Motor neuron (in vitro differentiated cells): ENCODE measurements around the gene OR11L1. TPM values are rescaled to one million over a fixed set of nuclear protein-coding genes. Genes with fewer than 3 reads are reported as not detected.

Experiments
- ATAC-seq, 8 experiments: fragments of 200-7000 bp; cut with Tn5 transposase; replicated peaks in 6 of 8; 2 replicates each; pipeline ENCODE4 v1.8.0; 2021; ENCODE audit warnings: mild to moderate bottlenecking in 8 of 8, moderate library complexity in 8 of 8
- H3K27ac ChIP-seq, 2 donors: fragments of 250-450 bp; sonication (Bioruptor Pico); 2 replicates each; pipeline ENCODE4 v1.9.0; 2021; ENCODE audit warnings: antibody characterized with exemption in 2 of 2, mild to moderate bottlenecking in 2 of 2, moderate library complexity in 1 of 2
- H3K4me1 ChIP-seq, 2 donors: fragments of 250-450 bp; sonication (Bioruptor Pico); replicated peaks in 1 of 2; 2 replicates each; pipeline ENCODE4 v1.6.1; 2021; ENCODE audit warnings: antibody characterized with exemption in 2 of 2, mild to moderate bottlenecking in 2 of 2, moderate library complexity in 1 of 2
- H3K4me3 ChIP-seq, 5 donors: fragments of 250-450 bp; sonication (Bioruptor Pico); 2 replicates each; pipeline ENCODE4 v1.9.0; 2021; ENCODE audit warnings: antibody characterized with exemption in 5 of 5, mild to moderate bottlenecking in 5 of 5, moderate library complexity in 4 of 5
- WGBS, 10 experiments: fragments of 450-650 bp; shearing (Covaris generic); methylation state at CpG; one replicate each; pipeline ENCODE4 v1.0.0; 2022; 5-methylcytosine and 5-hydroxymethylcytosine counted together
- in situ Hi-C, 9 experiments: fragments of 400-800 bp; cut with MboI; loops; one replicate each; pipeline ENCODE4 v1.15.0; 2021; ENCODE audit warnings: low sequenced_read_pairs in 9 of 9, low pct_unique_long_range_greater_than_20kb in 2 of 9; ENCODE audit not compliant: unreplicated experiment in 9 of 9
- total RNA-seq, 8 experiments: library from RNA; unstranded; fragments of 300-600 nt; gene quantifications; 2 replicates each; pipeline versions ENCODE4 v1.2.3 to v1.2.4, GENCODE V29; 2022

Gene OR11L1, protein sequence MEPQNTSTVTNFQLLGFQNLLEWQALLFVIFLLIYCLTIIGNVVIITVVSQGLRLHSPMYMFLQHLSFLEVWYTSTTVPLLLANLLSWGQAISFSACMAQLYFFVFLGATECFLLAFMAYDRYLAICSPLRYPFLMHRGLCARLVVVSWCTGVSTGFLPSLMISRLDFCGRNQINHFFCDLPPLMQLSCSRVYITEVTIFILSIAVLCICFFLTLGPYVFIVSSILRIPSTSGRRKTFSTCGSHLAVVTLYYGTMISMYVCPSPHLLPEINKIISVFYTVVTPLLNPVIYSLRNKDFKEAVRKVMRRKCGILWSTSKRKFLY
- 1 to 10 TPM in 1 of 8 experiments, under 1 TPM in 1, not detected in 6; 0.25 to 1.1 TPM for total RNA-seq

DNA sequence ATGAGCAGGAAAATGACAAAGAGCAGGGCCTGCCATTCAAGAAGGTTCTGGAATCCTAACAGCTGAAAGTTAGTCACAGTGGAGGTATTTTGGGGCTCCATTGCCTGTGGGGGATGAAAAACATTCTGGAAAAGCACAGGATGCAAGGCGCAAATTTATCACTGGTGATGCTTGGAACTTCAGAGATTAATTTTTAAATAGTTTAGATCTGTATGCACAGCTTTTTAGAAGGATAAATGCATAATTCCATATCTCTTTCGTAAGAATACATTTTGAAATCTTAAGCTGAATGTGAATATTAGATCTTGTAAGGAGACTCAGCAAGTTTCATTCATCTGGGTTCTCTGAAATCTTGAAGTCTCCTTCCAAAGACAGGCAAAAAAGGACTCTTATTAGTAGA, at the start of gene OR11L1:
Gene OR11L1 (minus strand): TSS at position 101 of the 400 bp plus-strand sequence. CDS start 0 bp downstream, at position 101.
- H3K4me1 ChIP-seq, result no peaks in the 10 kb centered on the region
- no peak within 1 kb of the TSS for H3K27ac ChIP-seq
- no peak within 1 kb of the TSS for H3K4me3 ChIP-seq
- ATAC-seq, result no peak
- WGBS, 10 experiments, result 20 to 90% (median 50%) methylated on average over 1 to 2 of the region's 2 CpGs
- in situ Hi-C loops, result no loop called here

DNA sequence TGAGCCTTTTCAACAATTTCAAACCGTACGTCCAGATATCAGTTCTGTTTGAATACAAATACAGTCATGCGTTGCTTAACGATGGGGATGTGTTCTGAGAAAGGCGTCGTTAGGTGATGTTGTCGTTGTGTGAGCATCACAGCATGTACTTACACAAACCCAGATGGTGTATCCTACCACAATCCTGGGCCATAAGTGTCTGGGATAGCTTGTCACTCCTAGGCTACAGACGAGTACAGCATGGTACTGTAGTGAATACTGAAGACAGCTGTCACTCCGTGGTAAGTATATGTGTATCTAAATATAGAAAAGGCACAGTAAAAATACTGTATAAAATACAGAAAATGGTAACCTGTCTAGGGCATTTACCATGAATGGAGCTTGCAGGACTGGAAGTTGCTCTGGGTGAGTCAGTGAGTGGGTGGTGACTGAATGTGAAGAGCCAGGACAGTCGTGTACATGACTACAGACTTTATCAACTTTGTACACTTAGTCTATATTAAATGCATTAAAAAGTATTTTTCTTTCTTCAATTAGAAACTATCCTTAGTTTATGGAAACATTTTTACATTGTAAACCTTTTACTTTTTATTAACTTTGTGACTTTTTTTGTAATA, 43.2 kb upstream of the OR11L1 start:
- no peaks in the 10 kb centered on the region for H3K4me1 ChIP-seq
- in situ Hi-C loops, result no loop called here
- 33 to 93% (median 84%) methylated on average over 1 to 10 of the region's 10 CpGs for WGBS, 10 experiments
- no peak for ATAC-seq
- H3K27ac ChIP-seq, result no peak overlapping the region
- no peak overlapping the region for H3K4me3 ChIP-seq

- WGBS, 10 experiments, result 58 to 90% (median 79%) methylated on average over 2 to 8 of the region's 9 CpGs; no CpG with 5 or more reads in 4 of the 10 experiments
- no peak overlapping the region for H3K27ac ChIP-seq
- H3K4me3 ChIP-seq, result no peak overlapping the region
- ATAC-seq, result no peak
- in situ Hi-C loops, result no loop called here
- no peaks in the 10 kb centered on the region for H3K4me1 ChIP-seq
These were observed 41.6 kb upstream of the OR11L1 start for GRCh38 chr1:247883346-247883745.

DNA sequence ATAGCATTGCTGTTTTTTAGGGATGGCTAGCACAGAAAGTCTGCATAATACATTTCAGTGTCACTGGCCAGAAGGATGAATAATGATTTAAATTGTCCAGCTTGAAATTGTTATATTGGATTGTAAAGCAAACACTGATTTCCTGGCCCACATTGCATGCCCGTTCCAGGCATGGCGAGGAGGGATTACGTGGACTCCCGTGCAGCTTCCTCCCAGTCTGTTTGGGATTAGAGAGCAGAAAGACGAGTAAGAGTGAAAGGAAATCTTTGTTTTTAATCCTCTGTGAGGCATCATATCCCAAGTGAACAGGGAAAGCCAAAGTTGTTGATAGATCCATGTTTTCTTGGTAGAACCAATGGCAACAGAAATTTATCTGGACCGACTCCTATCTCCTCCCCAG, 23.7 kb upstream of the OR11L1 start:
- ATAC-seq, result no peak
- Histone ChIP-seq H3K4me3 (no peak overlapping the region), H3K4me1 (no peaks in the 10 kb centered on the region), H3K27ac (no peak overlapping the region)
- 0 to 91% (median 78%) methylated on average over 1 to 6 of the region's 6 CpGs for WGBS, 10 experiments
- in situ Hi-C loops, result no loop called here

GRCh38 chr1:247864644-247865043, 22.9 kb upstream of the OR11L1 start:
- Histone ChIP-seq H3K4me1 (no peaks in the 10 kb centered on the region), H3K4me3 (no peak overlapping the region), H3K27ac (peak overlapping the region in 1 of 2 donors; percentile 32)
- 0 to 93% (median 70%) methylated on average over 1 to 14 of the region's 17 CpGs; no CpG with 5 or more reads in 5 of the 10 experiments for WGBS, 10 experiments
- in situ Hi-C loops, result no loop called here
- no peak for ATAC-seq

- H3K4me1 ChIP-seq, result no peaks in the 10 kb centered on the region
- no peak overlapping the region for H3K4me3 ChIP-seq
- in situ Hi-C loops, result no loop called here
- no peak overlapping the region for H3K27ac ChIP-seq
- ATAC-seq, result no peak
- 32 to 92% (median 79%) methylated on average over 2 to 4 of the region's 4 CpGs; no CpG with 5 or more reads in 5 of the 10 experiments for WGBS, 10 experiments
These were observed 21.1 kb upstream of the OR11L1 start for GRCh38 chr1:247862756-247863155.

DNA sequence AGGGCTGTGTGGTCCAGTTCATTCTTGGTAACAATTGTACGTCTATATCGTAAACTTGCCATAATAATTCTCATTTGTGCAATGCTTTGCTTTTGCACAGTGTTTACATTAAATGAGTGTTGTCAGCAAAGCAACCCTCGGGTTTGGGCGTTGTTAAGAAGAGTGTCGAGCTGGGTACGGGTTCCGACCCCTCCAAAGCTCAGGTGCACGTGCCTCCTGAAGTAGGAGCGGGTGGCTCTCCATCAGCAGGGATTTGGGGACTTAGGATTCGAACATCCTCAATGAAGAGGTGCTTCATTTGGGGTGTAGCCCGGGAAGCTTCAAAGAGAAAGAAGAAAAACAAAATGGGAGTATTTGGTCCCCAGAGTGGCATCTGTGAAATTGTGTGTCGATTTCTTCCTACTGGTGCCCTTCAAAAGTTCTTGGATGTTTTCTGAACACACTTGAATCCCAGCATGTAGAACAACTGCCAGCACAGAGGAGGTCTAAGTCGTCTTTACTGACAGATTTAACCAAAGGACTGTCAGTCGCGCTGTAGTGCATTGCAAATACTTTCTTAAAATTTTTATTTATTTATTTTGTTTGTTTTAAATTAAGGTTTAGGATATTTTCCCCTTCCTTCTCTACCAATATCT, 16.4 kb upstream of the OR11L1 start:
- Histone ChIP-seq H3K4me1 (no peaks in the 10 kb centered on the region), H3K4me3 (peak overlapping the region; percentile 41 to 69 (median 56)), H3K27ac (no peak overlapping the region)
- ATAC-seq, result no peak
- WGBS, 10 experiments, result 22 to 100% (median 63%) methylated on average over 1 to 15 of the region's 15 CpGs
- in situ Hi-C loops, result no loop called here

DNA sequence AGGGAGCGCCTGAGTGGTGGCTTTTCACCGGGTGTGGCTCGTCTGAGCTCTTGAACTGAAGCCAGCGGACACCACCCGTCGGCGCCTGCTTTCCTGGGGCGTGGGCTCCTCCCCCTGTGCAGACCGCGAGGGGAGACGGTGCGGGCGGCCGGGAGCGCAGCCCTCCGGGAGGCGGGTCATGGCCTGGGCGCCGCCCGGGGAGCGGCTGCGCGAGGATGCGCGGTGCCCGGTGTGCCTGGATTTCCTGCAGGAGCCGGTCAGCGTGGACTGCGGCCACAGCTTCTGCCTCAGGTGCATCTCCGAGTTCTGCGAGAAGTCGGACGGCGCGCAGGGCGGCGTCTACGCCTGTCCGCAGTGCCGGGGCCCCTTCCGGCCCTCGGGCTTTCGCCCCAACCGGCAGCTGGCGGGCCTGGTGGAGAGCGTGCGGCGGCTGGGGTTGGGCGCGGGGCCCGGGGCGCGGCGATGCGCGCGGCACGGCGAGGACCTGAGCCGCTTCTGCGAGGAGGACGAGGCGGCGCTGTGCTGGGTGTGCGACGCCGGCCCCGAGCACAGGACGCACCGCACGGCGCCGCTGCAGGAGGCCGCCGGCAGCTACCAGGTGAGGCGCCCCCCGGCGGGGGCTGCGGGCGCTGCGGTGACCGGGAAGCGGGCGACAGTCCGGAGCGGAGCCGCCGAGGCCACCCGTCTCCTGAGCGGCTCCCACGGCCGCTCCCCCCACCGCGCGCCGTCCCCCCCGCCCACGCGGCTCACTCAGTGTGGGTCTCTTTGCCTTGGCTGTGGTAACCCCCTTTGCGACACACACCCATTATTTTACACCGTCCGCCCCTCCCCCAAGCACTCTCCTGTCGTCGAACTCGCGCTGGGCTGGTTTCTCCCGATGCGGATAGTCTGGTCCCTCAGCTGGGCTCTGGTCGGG, 15.6 kb upstream of the OR11L1 start, which contains the start of gene TRIM58:
Gene TRIM58 (plus strand): TSS at position 119 of the 916 bp plus-strand sequence. CDS start 60 bp downstream, at position 179.
- Histone ChIP-seq H3K4me3 (peak within 1 kb of the TSS; percentile 41 to 69 (median 56)), H3K27ac (no peak within 1 kb of the TSS), H3K4me1 (no peaks in the 10 kb centered on the region)
- WGBS, 10 experiments, result 0 to 36% (median 2%) methylated on average over 2 to 29 of the region's 109 CpGs; no CpG with 5 or more reads in 5 of the 10 experiments
- in situ Hi-C loops, result no loop called here
- ATAC-seq, result peak in 7 of 8 experiments; percentile 27 to 95 (median 94)

GRCh38 chr1:247855911-247856310, 14.2 kb upstream of the OR11L1 start:
- no peak for ATAC-seq
- H3K4me3 ChIP-seq, result no peak overlapping the region
- 15 to 100% (median 88%) methylated on average over 1 to 4 of the region's 4 CpGs; no CpG with 5 or more reads in 1 of the 10 experiments for WGBS, 10 experiments
- H3K4me1 ChIP-seq, result no peaks in the 10 kb centered on the region
- no peak overlapping the region for H3K27ac ChIP-seq
- in situ Hi-C loops, result no loop called here

GRCh38 chr1:247854899-247855545, 13.3 kb upstream of the OR11L1 start:
- in situ Hi-C loops, result no loop called here
- WGBS, 10 experiments, result 17 to 91% (median 78%) methylated on average over 1 to 9 of the region's 14 CpGs; no CpG with 5 or more reads in 1 of the 10 experiments
- ATAC-seq, result no peak
- Histone ChIP-seq H3K4me3 (no peak overlapping the region), H3K27ac (no peak overlapping the region), H3K4me1 (no peaks in the 10 kb centered on the region)

- H3K4me3 ChIP-seq, result no peak overlapping the region
- 0 to 100% (median 77%) methylated on average over 1 of the region's 1 CpG; no CpG with 5 or more reads in 1 of the 10 experiments for WGBS, 10 experiments
- H3K27ac ChIP-seq, result no peak overlapping the region
- no peak for ATAC-seq
- no peaks in the 10 kb centered on the region for H3K4me1 ChIP-seq
- in situ Hi-C loops, result no loop called here
These were observed 7.9 kb upstream of the OR11L1 start for GRCh38 chr1:247849616-247850015.

DNA sequence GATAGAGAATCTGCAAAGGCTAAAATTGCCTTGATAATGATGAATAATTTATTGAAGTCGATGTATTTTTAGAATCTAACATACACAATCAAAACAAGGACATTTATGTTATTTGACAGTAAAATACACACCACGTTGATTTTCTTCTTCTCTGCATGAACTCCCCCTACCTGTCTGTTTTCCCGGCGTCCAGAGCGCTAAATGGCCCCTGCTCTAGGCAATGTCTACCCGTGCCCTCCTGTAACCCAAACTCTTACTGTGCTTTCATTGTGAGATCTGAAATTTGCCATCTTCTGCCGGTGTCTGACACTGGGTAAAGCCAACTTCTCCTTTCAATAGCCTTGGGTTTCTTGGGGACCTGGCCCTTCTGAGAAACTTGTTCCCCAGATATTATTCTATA, 6.7 kb upstream of the OR11L1 start:
- WGBS, 10 experiments, result 8 to 93% (median 80%) methylated on average over 1 to 7 of the region's 7 CpGs
- H3K27ac ChIP-seq, result no peak overlapping the region
- no peak overlapping the region for H3K4me3 ChIP-seq
- no peak for ATAC-seq
- in situ Hi-C loops, result no loop called here
- no peaks in the 10 kb centered on the region for H3K4me1 ChIP-seq
